Ectodermal cell (in vitro differentiated cells): ENCODE data around the gene SPSB1.

ENCODE experiments used
- H3K27ac ChIP-seq: 2 replicates; pipeline ENCODE4 v1.7.0; 2013; ENCODE audit warnings: mild to moderate bottlenecking, low read depth, low read length; ENCODE audit not compliant: insufficient read depth, poor library complexity, severe bottlenecking
- H3K27me3 ChIP-seq: 2 replicates; pipeline ENCODE4 v1.7.0; 2013; ENCODE audit warnings: mild to moderate bottlenecking, low read length; ENCODE audit not compliant: insufficient read depth, control insufficient read depth, poor library complexity, severe bottlenecking
- H3K36me3 ChIP-seq: one replicate; pipeline ENCODE4 v1.7.0; 2013; ENCODE audit warnings: low read length; ENCODE audit not compliant: control insufficient read depth, insufficient read depth
- H3K4me1 ChIP-seq: one replicate; pipeline ENCODE4 v1.7.0; 2013; ENCODE audit warnings: low read length; ENCODE audit not compliant: control insufficient read depth, insufficient read depth
- H3K4me3 ChIP-seq: 2 replicates; pipeline ENCODE4 v1.7.0; 2013; ENCODE audit warnings: low read depth, low read length, control low read depth; ENCODE audit not compliant: insufficient read depth
- H3K9me3 ChIP-seq: 2 replicates; pipeline ENCODE4 v1.7.0; 2013; ENCODE audit warnings: mild to moderate bottlenecking, low read length, moderate library complexity; ENCODE audit not compliant: control insufficient read depth
- WGBS, 2 experiments: methylation state at CpG; one replicate each; pipeline ENCODE4 v1.1.7; 2013; ENCODE audit warnings: missing lambda C conversion rate in 2 of 2; 5-methylcytosine and 5-hydroxymethylcytosine counted together

SPSB1 gene

GRCh38 chr1:9317591-9318417 lies 25.1 kb downstream of the SPSB1 start:
- Histone ChIP-seq H3K27ac (no peak overlapping the region), H3K36me3 (no peaks in the 10 kb centered on the region), H3K9me3 (no peaks in the 10 kb centered on the region), H3K4me3 (no peak overlapping the region), H3K4me1 (peaks cover 27% of the 10 kb centered on the region), H3K27me3 (peaks cover 10% of the 10 kb centered on the region)
- 82 to 84% methylated on average over 27 of the region's 28 CpGs for WGBS, 2 experiments

DNA sequence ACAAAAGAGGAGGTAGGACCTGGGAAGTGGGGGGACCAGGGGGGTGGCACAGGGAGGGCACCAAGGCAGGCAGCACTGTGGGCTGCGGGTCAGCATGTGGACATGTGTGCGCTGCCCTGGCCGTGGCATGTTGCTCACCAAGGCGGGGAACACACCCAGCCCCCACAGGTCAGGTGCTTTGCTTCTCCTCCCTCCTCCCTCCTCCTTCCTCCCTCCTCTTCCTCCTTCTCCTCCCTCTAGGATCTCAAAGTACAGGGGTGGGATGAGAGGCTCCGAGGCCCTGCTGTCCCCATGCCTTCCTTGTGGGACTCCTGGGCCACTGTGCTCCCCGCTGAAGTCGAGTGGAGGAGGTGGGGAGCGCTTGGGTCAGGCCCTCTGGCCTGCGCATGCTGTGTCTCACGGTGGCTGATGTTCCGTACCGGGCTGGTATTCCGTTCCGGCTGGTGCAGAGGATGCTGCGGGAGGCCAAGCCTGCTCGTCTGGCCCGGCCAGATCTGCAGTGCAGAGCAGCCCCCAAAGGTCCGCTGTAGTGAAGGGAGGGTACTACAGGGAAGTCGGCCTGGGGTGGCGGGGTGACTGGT lies 26.6 kb downstream of the SPSB1 start:
- WGBS, 2 experiments: 86 to 90% methylated on average over 20 of the region's 20 CpGs
- H3K27me3 ChIP-seq: peaks cover 10% of the 10 kb centered on the region
- no peak overlapping the region for H3K27ac ChIP-seq

DNA sequence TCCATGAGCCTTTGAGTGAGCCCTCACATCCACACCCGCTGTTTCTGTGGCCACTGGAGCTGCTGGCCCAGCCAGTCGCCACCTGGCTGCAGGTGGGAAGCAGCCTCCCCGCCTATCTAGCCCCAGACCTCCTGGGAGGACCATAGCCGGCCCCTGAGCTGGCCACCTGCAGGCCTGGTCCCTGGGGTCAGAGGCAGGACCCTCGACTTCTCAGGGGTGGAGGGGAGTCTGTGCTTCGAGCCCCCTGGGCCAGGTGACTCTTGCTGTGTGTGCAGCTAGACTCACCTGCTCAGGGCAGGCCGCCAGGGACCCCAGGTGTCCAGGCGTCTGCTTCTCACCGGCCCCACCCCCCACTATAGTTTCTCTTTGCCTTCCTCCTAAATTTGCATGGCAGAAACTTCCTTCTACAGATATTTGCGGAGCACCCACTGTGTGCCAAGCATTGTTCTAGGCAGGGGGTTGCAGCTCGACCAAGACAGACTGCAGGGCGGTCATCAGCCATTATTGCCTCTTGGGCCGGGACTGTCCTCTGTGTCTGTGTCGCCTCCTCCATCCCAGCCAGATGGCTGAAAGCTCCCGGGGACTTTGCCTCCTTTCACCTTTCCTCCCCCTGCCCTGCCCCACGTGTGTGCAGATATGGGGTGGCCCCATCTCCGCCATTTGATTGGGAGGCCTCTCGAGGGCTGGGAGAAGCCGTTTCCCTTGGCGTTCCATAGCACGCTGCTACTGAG lies 27.3 kb downstream of the SPSB1 start:
- no peaks in the 10 kb centered on the region for H3K9me3 ChIP-seq
- peaks cover 36% of the 10 kb centered on the region for H3K4me1 ChIP-seq
- H3K36me3 ChIP-seq: no peaks in the 10 kb centered on the region
- H3K27ac ChIP-seq: no peak overlapping the region
- peaks cover 10% of the 10 kb centered on the region for H3K27me3 ChIP-seq
- 40 to 45% methylated on average over 21 of the region's 21 CpGs for WGBS, 2 experiments
- H3K4me3 ChIP-seq: no peak overlapping the region

More for the DNA sequence above, 26.6 kb downstream of the SPSB1 start:
- no peaks in the 10 kb centered on the region for H3K9me3 ChIP-seq
- H3K4me1 ChIP-seq: peaks cover 30% of the 10 kb centered on the region
- H3K4me3 ChIP-seq: no peak overlapping the region
- H3K36me3 ChIP-seq: no peaks in the 10 kb centered on the region

DNA sequence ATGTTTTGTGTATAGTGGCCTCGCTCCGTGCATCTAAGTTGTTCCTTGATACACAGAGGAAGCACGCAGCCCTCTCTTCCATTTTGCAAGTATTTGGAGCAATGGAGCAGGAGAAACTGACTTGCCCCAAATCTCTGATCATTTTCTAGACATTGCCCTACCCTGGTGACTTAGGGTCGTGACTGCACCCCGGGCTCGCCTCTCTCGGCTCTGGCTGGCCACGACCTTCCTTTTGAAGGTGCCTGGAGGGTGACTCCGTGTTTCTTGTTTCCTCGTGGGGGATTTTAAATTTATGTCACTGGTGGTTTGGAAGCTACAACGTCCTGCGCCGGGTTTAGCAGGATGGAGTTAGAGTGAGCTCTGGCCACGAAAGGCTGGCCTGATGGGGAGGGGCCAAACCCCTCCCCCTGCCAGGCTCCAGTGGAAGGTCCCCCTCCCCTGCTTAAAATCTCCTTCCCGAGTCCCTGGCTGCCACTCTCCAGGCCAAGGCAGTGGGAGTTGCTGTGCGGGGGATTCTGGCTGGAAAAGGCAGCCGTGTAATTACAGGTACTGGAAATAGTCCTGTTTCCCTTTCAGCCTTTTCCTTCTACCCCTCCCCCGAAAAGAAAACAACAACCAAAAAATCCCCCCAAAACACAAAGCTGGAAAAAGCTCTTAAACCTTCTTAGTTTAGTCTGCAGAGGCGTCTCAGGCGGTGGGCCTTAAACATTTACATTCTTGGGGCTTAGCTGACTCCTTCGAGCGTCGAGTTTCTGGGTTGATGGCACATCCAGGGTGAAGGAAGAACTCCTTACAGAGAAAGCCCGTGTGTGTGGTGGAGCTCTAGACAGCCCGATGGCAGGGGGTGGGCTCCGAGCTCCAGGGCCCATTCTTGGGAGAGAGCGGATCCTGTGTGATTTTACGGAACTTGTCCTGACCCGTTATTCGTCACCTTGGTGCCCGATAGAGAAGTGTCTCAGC lies 28.1 kb downstream of the SPSB1 start:
- Histone ChIP-seq H3K4me3 (no peak overlapping the region), H3K36me3 (no peaks in the 10 kb centered on the region), H3K27ac (no peak overlapping the region), H3K4me1 (peaks cover 36% of the 10 kb centered on the region), H3K27me3 (peaks cover 10% of the 10 kb centered on the region), H3K9me3 (no peaks in the 10 kb centered on the region)
- 51 to 55% methylated on average over 31 of the region's 31 CpGs for WGBS, 2 experiments

- Histone ChIP-seq H3K4me3 (no peak overlapping the region), H3K36me3 (no peaks in the 10 kb centered on the region), H3K27me3 (peaks cover 10% of the 10 kb centered on the region), H3K9me3 (no peaks in the 10 kb centered on the region), H3K4me1 (peaks cover 42% of the 10 kb centered on the region), H3K27ac (no peak overlapping the region)
- WGBS, 2 experiments: 83 to 86% methylated on average over 11 of the region's 11 CpGs
Measured at GRCh38 chr1:9321480-9321849, 28.8 kb downstream of the SPSB1 start.

- WGBS, 2 experiments: 91 to 93% methylated on average over 17 of the region's 17 CpGs
- Histone ChIP-seq H3K9me3 (no peaks in the 10 kb centered on the region), H3K4me3 (no peak overlapping the region), H3K36me3 (no peaks in the 10 kb centered on the region), H3K27me3 (peaks cover 10% of the 10 kb centered on the region), H3K4me1 (peaks cover 42% of the 10 kb centered on the region), H3K27ac (no peak overlapping the region)
Measured at GRCh38 chr1:9321986-9322660, 29.4 kb downstream of the SPSB1 start.

- WGBS, 2 experiments: 79 to 83% methylated on average over 27 of the region's 27 CpGs
- Histone ChIP-seq H3K4me1 (peaks cover 42% of the 10 kb centered on the region), H3K27ac (no peak overlapping the region), H3K36me3 (no peaks in the 10 kb centered on the region), H3K27me3 (peaks cover 10% of the 10 kb centered on the region), H3K9me3 (no peaks in the 10 kb centered on the region), H3K4me3 (no peak overlapping the region)
Measured at GRCh38 chr1:9322661-9323244, 30.1 kb downstream of the SPSB1 start.

GRCh38 chr1:9324246-9325096 lies 31.8 kb downstream of the SPSB1 start:
- Histone ChIP-seq H3K27me3 (peaks cover 10% of the 10 kb centered on the region), H3K4me3 (no peak overlapping the region), H3K4me1 (peaks cover 35% of the 10 kb centered on the region), H3K27ac (no peak overlapping the region), H3K9me3 (no peaks in the 10 kb centered on the region), H3K36me3 (no peaks in the 10 kb centered on the region)
- WGBS, 2 experiments: 89 to 90% methylated on average over 33 of the region's 33 CpGs
